Islet of Langerhans (tissue), 1 donor: ENCODE measurements around the gene POT1.
"Not testable (repeated sequence)": the region's sequence is repeated elsewhere in the genome, so short reads cannot be mapped to it uniquely, and the experiment has no call there.

Experiments used
- FAIRE-seq: peaks from one replicate; lab custom pipeline; 2011; peaks lifted over from hg19 to GRCh38; lab: Jason Lieb, UNC

The POT1 gene, protein sequence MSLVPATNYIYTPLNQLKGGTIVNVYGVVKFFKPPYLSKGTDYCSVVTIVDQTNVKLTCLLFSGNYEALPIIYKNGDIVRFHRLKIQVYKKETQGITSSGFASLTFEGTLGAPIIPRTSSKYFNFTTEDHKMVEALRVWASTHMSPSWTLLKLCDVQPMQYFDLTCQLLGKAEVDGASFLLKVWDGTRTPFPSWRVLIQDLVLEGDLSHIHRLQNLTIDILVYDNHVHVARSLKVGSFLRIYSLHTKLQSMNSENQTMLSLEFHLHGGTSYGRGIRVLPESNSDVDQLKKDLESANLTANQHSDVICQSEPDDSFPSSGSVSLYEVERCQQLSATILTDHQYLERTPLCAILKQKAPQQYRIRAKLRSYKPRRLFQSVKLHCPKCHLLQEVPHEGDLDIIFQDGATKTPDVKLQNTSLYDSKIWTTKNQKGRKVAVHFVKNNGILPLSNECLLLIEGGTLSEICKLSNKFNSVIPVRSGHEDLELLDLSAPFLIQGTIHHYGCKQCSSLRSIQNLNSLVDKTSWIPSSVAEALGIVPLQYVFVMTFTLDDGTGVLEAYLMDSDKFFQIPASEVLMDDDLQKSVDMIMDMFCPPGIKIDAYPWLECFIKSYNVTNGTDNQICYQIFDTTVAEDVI

GRCh38 chr7:124929467-124930172 lies at the start of gene POT1:
Gene POT1, minus strand, starts transcription at chr7:124929825. Its CDS starts 32,652 bp downstream, at chr7:124897173.
- peak; percentile 87 for FAIRE-seq

DNA sequence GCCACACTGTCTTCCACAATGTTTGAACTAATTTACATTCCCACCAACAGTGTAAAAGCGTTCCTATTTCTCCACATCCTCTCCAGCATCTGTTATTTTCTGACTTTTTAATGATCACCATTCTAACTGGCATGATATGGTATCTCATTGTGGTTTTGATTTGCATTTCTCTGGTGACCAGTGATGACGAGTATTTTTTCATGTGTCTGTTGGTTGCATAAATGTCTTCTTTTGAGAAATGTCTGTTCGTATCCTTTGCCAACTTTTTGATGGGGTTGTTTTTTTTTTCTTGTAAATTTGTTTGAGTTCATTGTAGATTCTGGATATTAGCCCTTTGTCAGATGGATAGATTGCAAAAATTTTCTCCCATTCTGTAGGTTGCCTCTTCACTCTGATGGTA lies 45.5 kb upstream of the POT1 start:
- FAIRE-seq, result not testable (repeated sequence)

DNA sequence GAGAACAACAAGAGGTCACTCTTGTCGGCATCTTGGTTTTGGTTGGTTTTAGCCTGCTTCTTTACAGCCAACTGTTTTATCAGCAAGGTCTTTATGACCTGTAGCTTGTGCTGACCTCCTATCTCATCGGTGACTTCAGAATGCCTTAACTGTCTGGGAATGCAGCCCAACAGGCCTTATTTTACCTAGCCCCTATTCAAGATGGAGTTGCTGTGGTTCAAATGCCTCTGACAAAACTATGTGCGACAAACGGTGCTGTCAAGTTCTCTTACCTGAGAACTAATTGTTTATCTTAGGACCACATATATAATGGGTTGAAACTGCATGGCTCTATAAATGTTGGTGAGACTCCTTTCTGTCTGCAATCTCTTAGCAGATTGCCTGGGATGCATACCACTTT lies 35.9 kb upstream of the POT1 start:
- no peak for FAIRE-seq

DNA sequence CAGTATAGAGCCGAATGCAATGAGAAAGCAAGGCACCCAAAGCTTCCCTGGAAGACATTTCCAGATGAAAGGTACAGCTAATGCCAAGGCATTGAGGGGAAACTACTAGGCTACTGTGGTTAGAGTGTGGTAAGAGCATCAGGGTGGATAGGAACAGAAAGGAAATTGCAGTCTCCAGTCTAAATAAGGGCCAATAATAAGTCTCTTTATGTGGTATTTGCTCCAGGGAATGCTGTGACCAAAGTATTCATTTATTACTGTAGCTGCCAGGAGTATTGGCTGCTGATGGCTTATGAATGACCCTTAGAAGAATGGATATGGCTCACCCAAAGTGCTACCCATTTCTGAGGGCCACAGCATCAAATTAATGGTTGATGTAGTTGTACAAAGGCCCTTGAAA lies 30.1 kb upstream of the POT1 start:
- FAIRE-seq, result no peak

GRCh38 chr7:124957952-124958351 lies 28.3 kb upstream of the POT1 start:
- FAIRE-seq, result not testable (repeated sequence)

GRCh38 chr7:124956160-124956559 lies 26.5 kb upstream of the POT1 start:
- no peak for FAIRE-seq

DNA sequence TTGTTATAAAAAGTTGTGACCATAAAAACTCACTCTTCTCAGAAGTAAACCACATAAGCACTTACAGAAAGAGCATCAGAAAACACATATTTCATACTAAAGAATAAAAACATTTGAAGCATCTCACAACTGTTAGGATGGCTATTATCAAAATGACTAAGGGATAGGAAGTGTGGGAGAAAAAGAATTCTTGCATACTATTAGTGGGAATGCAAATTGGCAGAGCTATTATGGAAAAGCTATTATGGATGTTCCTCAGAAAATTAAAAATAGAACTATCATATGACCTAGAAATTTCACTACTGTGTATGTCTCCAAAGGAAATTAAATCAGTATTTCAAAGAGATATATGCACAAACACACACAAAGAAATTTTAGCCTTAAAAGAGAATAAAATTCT lies 25.2 kb upstream of the POT1 start:
- no peak for FAIRE-seq

DNA sequence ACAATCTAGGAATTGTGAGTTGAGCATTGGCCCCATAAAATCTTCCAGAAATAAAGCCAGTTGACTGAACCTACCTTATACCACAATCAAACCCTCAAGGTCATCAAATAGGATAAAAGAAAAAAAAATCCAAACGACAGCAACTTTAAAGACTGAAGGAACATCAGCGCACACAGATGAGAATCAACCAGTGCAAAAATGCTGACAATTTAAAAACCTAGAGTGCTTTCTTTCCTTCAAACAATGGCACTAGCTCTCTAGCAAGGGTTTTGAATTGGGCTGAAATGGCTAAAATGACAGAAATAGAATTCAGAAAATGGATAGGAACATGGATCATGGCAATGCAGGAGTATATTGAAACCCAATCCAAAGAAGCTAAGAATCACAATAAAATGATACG lies 16.1 kb upstream of the POT1 start:
- FAIRE-seq, result no peak

DNA sequence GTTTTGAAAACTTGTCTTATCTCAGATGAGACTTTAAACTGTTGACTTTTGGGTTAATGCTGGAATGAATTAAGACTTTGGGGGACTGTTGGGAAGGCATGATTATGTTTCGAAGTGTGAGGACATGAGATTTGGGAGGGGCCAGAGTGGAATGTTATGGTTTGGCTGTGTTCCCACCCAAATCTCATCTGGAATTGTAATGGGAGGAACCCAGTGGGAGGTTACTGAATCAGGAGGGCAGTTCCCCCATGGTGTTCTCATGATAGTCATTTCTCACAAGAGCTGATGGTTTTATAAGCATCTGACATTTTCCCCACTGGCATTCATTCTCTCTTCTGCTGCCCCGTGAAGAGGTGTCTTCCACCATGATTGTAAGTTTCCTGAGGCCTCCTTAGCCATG lies 13.8 kb upstream of the POT1 start:
- FAIRE-seq, result no peak

GRCh38 chr7:124942399-124942798 lies 12.8 kb upstream of the POT1 start:
- FAIRE-seq, result no peak

GRCh38 chr7:124940306-124940705 lies 10.7 kb upstream of the POT1 start:
- no peak for FAIRE-seq

- no peak for FAIRE-seq
These were observed 8.5 kb upstream of the POT1 start for GRCh38 chr7:124938128-124938527.

- FAIRE-seq, result no peak
These were observed 7.5 kb upstream of the POT1 start for GRCh38 chr7:124937076-124937475.

GRCh38 chr7:124934841-124935240 lies 5.2 kb upstream of the POT1 start:
- FAIRE-seq, result no peak

DNA sequence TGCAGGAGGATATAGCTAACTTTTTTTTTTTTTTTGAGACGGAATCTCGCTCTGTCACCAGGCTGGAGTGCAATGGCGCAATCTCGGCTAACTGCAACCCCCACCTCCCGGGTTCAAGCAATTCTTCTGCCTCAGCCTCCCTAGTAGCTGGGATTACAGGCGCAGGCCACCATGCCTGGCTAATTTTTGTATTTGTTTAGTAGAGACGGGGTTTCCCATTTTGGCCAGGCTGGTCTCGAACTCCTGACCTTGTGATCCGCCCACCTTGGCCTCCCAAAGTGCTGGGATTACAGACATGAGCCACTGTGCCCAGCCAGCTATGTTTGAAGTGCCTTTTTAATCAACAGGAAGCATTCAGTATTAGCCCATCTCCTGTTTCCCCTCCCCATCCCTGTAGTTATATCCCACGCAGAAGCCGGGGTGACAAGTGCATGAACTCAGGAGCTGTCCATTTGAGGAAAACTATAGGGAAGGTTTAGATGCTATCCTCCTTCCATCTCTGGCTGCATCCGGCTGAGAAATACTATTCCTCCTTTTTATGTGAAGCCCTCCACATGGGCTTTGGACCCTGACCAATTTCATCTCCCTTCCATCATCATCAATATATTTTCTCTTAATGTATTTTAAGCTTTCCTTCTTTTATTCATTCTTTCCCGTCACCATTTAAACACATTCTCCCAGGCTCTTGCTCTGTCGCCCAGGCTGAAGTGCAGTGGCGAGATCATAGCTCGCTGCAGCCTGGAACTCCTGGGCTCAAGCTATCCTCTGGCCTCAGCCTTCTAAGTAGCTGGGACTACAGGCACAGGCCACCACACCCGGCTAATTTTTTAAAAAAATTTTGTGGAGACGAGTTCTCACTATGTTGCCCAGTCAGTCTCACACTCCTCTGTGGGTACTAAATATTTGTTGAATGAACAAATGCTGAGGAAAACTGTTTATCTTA lies 1.3 kb upstream of the POT1 start:
- FAIRE-seq, result no peak

DNA sequence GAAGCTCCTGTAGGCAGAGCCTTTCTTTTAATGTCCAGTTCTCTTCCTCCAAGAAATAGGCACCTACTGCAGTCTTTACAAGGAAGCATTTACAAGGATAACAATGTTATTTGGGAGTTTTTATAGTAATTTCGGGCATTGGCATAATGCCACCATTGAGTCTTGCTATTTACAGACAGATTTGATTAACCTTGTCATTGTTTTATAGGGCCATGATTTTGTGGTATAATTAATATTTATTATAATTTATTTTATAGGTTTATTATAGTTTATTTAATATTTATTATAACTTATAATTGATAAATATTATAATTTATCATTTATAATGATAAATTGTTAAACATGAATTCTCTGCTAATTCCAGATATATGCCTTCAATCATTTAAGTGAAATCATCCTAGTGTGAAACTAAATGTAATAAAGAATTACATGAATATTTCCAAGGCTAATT lies 573 bp upstream of the POT1 start:
- no peak for FAIRE-seq

DNA sequence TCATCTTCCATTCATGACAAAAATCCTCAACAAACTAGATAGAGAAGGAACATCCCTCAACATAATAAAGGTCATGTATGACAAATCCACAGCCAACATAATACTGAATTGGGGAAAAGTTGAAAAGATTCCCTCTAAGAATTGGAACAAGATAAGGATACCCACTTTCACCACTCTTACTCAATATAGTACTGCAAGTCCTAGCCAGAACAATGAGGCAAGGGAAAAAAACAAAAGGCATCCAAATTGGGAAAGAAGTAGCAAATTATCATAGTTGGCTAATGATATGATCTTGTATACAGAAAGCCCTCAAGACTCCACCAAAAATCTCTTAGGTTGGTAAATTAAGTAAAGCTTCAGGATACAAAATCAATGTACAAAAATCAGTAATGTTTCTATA lies 4.7 kb downstream of the POT1 start:
- FAIRE-seq, result no peak

DNA sequence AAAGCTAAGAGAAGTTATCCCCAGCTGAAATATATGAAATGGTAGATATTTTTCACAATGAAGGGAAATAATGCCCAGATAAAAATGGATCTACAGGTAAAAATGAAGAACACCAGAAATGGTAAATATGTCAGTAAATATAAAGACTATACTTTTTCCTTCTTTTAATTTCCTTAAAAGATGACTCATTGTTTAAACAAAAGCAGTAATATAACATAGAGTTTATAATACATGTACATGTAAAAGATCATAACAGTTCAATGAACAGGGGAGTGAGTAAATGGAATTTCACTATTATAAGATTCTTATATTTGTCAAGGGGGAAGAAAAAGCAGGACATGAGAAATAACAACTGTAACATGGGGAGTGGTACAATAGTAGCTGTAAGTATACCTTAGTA lies 7.4 kb downstream of the POT1 start:
- no peak for FAIRE-seq

- FAIRE-seq, result no peak
These were observed 9.8 kb downstream of the POT1 start for GRCh38 chr7:124919841-124920240.

DNA sequence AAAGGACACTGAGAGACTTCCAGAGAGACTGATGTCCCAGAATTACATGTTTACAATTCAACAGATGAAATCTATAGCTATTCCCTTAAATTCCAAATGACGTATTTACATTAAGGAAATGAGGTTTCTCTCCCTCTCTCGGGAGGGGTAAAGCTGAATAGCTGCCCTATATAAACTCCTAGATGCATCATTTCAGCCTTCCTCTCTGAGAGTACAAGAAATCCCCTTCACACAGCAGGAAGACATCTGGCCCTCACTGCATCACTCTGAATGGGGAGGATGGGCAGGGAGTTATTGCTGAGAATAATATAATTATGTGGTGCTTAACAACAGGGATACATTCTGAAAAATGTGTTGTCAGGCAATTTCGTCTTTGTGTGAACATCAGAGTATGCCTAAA lies 11.0 kb downstream of the POT1 start:
- no peak for FAIRE-seq

DNA sequence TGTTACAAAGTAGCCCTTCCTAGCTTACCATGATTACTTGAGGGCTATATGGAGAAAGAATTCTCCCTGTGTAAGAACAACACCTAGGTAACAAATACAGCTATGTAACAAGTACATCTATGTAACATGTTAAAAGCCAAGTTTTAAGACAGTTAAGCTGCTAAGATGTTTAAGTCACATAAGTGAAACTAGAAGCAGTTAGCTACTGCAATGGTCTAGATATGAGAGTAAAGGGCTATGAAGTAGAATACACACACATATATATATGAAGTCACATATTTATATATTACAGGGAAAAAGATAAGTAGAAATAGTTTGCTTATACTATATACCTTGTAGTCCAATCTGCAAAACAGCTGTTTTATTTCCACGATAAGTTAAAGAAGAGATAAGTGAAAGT lies 14.4 kb downstream of the POT1 start:
- FAIRE-seq, result no peak

GRCh38 chr7:124914298-124914697 lies 15.3 kb downstream of the POT1 start:
- FAIRE-seq, result no peak
